ENCODE measurements around the gene SUPT5H. TPM values are rescaled to one million over a fixed set of nuclear protein-coding genes. Genes with fewer than 3 reads are reported as not detected.

SUPT5H gene
- polyA plus RNA-seq, 1 donor from 2014 or later: 92.5 TPM

- Histone ChIP-seq H3K36me3 (ENCODE audit: insufficient read depth, low read length) (no peaks in the 10 kb centered on the region), H3K4me2 (ENCODE audit: low read length) (no peak overlapping the region), H3K9me3 (ENCODE audit: low read length) (no peaks in the 10 kb centered on the region), H3K4me3 (ENCODE audit: low read length) (peak overlapping the region; percentile 54), H3K9ac (ENCODE audit: low read length) (peak overlapping the region; percentile 46), H3K9me2 (ENCODE audit: insufficient read depth, low read length) (no peaks in the 10 kb centered on the region), H3F3A (ENCODE audit: insufficient read depth, low read length, poor library complexity, severe bottlenecking) (no peaks in the 10 kb centered on the region), H4K20me1 (ENCODE audit: insufficient read depth) (no peaks in the 10 kb centered on the region), H3K79me2 (replicated peaks; ENCODE audit: insufficient read depth, low read length) (peaks cover 5% of the 10 kb centered on the region), H2AFZ (ENCODE audit: low read depth, low read length) (peak overlapping the region; percentile 46), H3K27me3 (ENCODE audit: insufficient read depth, low read depth, low read length) (peaks cover 10% of the 10 kb centered on the region), H3K27ac (ENCODE audit: low read length) (peak overlapping the region; percentile 40)
- TF ChIP-seq RAD21 (conservative IDR thresholded peaks at IDR 0.05) (peak; percentile 54), MXI1 (conservative IDR thresholded peaks at IDR 0.05; ENCODE audit: poor library complexity, severe bottlenecking) (peak; percentile 37), CTCF (IDR thresholded peaks at IDR 0.05; ENCODE audit: poor library complexity, severe bottlenecking) (peak; percentile 61), EZH2 (IDR thresholded peaks at IDR 0.05; ENCODE audit: borderline replicate concordance, insufficient read depth, low read length, poor library complexity, severe bottlenecking) (no peak), SMC3 (conservative IDR thresholded peaks at IDR 0.05; ENCODE audit: poor library complexity) (peak; percentile 63)
These were observed 52.8 kb downstream of the SUPT5H start for GRCh38 chr19:39497996-39498797.

- Histone ChIP-seq H3K9ac (ENCODE audit: low read length) (peak within 1 kb of the TSS; percentile 46), H3K27ac (ENCODE audit: low read length) (peak within 1 kb of the TSS; percentile 40), H3K4me2 (ENCODE audit: low read length) (no peak within 1 kb of the TSS), H3K4me3 (ENCODE audit: low read length) (peak within 1 kb of the TSS; percentile 54), H4K20me1 (ENCODE audit: insufficient read depth) (no peaks in the 10 kb centered on the region), H2AFZ (ENCODE audit: low read depth, low read length) (peak within 1 kb of the TSS; percentile 46), H3K9me3 (ENCODE audit: low read length) (no peaks in the 10 kb centered on the region), H3K9me2 (ENCODE audit: insufficient read depth, low read length) (no peaks in the 10 kb centered on the region), H3K36me3 (ENCODE audit: insufficient read depth, low read length) (no peaks in the 10 kb centered on the region), H3K27me3 (ENCODE audit: insufficient read depth, low read depth, low read length) (peaks cover 10% of the 10 kb centered on the region), H3F3A (ENCODE audit: insufficient read depth, low read length, poor library complexity, severe bottlenecking) (no peaks in the 10 kb centered on the region), H3K79me2 (replicated peaks; ENCODE audit: insufficient read depth, low read length) (peaks cover 5% of the 10 kb centered on the region)
- TF ChIP-seq EP300 (conservative IDR thresholded peaks at IDR 0.05; ENCODE audit: poor library complexity, severe bottlenecking) (no peak), REST (IDR thresholded peaks at IDR 0.05; ENCODE audit: borderline replicate concordance) (no peak), POLR2AphosphoS5 (IDR thresholded peaks at IDR 0.05) (no peak)
These were observed 53.6 kb downstream of the SUPT5H start, which contains the start of gene DLL3 for GRCh38 chr19:39498798-39499642. Gene DLL3 (plus strand): TSS chr19:39498947. CDS start chr19:39498975, 28 bp downstream.

Measured in neural cell (in vitro differentiated cells).